K562 (cell line): Measurements from ENCODE around the gene ATP12A. TPM values are rescaled to one million over a fixed set of nuclear protein-coding genes. Genes with fewer than 3 reads are reported as not detected.

Experiments
- ATAC-seq: fragments of 200-7000 bp; cut with Tn5 transposase; 3 replicates; pipeline ENCODE4 v1.9.1; 2020; ENCODE audit warnings: moderate library complexity
- BruUV-seq: library from RNA; stranded (reverse); fragments of 400-500 nt; replicated peaks from 2 replicates; lab custom pipeline; 2021; lab: Mats Ljungman, UMichigan
- CTCF ChIA-PET: fragments of 300-600 bp; formaldehyde crosslinking; extraction: SDS; loops from one replicate; lab custom pipeline; 2021; ENCODE audit warnings: low intra/inter-chr PET ratio; lab: Yijun Ruan, JAX
- POLR2A ChIA-PET: fragments of 300-600, 350-650 bp; sonication (Branson Sonifier 250); formaldehyde crosslinking; extraction: SDS; loops from one replicate; lab custom pipeline; 2021; ENCODE audit warnings: antibody characterized with exemption, inconsistent platforms; lab: Yijun Ruan, JAX
- DNase-seq, 4 experiments: peaks; one replicate each; pipeline versions ENCODE4 v3.0.0 to v3.0.0-alpha.2; 2011 to 2018; ENCODE audit warnings: low spot score in 3 of 4, mixed read lengths in 3 of 4; ENCODE audit errors: extremely low read depth in 1 of 4
- FAIRE-seq: peaks from 2 replicates; lab custom pipeline; 2011; peaks lifted over from hg19 to GRCh38; lab: Jason Lieb, UNC
- H2AFZ ChIP-seq: 2 replicates; pipeline ENCODE4 v1.6.0; 2011; ENCODE audit warnings: low read depth, low read length, control low read depth, inconsistent platforms
- H3K27ac ChIP-seq: fragments of 200-600 bp; 3 replicates; pipeline ENCODE4 v1.8.0; 2011; ENCODE audit warnings: low read depth, mild to moderate bottlenecking, control low read depth, inconsistent platforms, low read length, moderate library complexity, mixed read lengths; ENCODE audit errors: extremely low read depth
- H3K27me3 ChIP-seq, 2 experiments: fragments of 300-600 bp in 1 of 2; 2 replicates in 1 of 2; 3 replicates in 1 of 2; pipeline versions ENCODE4 v1.6.0 to v1.8.0; 2011; ENCODE audit warnings: inconsistent platforms in 2 of 2, low read length in 2 of 2, mild to moderate bottlenecking in 1 of 2, mixed read lengths in 1 of 2, moderate library complexity in 1 of 2; ENCODE audit not compliant: control insufficient read depth in 2 of 2, insufficient read depth in 2 of 2
- H3K36me3 ChIP-seq: fragments of 300-600 bp; 3 replicates; pipeline ENCODE4 v1.8.0; 2011; ENCODE audit warnings: mild to moderate bottlenecking, low read length, inconsistent platforms; ENCODE audit not compliant: control insufficient read depth, insufficient read depth
- H3K4me1 ChIP-seq, 2 experiments: fragments of 200-600 bp in 1 of 2; replicated peaks in 1 of 2; 2 replicates in 1 of 2; 3 replicates in 1 of 2; pipeline versions ENCODE4 v1.5.1 to v1.8.0; 2011; ENCODE audit warnings: inconsistent platforms in 2 of 2, low read length in 2 of 2, mild to moderate bottlenecking in 1 of 2, mixed read lengths in 1 of 2, moderate library complexity in 1 of 2; ENCODE audit not compliant: control insufficient read depth in 2 of 2, insufficient read depth in 2 of 2
- H3K4me2 ChIP-seq: 2 replicates; pipeline ENCODE4 v1.6.1; 2011; ENCODE audit warnings: low read length, control low read depth, inconsistent platforms, mixed read lengths; ENCODE audit not compliant: insufficient read depth
- H3K4me3 ChIP-seq: fragments of 200-600 bp; sonication (generic), shearing (Covaris generic); 2 replicates; pipeline ENCODE4 v1.5.1; 2016; ENCODE audit warnings: control low read depth, inconsistent platforms
- H3K79me2 ChIP-seq: fragments of 200-600 bp; 3 replicates; pipeline ENCODE4 v1.8.0; 2011; ENCODE audit warnings: low read length, inconsistent platforms; ENCODE audit not compliant: control insufficient read depth, insufficient read depth
- H3K9ac ChIP-seq, 2 experiments: 2 replicates each; pipeline versions ENCODE4 v1.6.0 to v1.6.1; 2011; ENCODE audit warnings: low read depth in 2 of 2, low read length in 2 of 2, control low read depth in 1 of 2, inconsistent platforms in 1 of 2, mild to moderate bottlenecking in 1 of 2, mixed read lengths in 1 of 2; ENCODE audit not compliant: insufficient read depth in 1 of 2
- H3K9me1 ChIP-seq: one replicate; pipeline ENCODE4 v1.6.0; 2011; ENCODE audit warnings: inconsistent platforms, mild to moderate bottlenecking, low read length, moderate library complexity; ENCODE audit not compliant: control insufficient read depth, insufficient read depth
- H3K9me3 ChIP-seq: replicated peaks from 2 replicates; pipeline ENCODE4 v1.5.1; 2011; ENCODE audit warnings: low read depth, low read length, inconsistent platforms; ENCODE audit not compliant: control insufficient read depth, insufficient read depth
- H4K20me1 ChIP-seq: replicated peaks from 2 replicates; pipeline ENCODE4 v1.6.1; 2011; ENCODE audit warnings: low read length, inconsistent platforms, mixed read lengths; ENCODE audit not compliant: control insufficient read depth, insufficient read depth
- CHD2 ChIP-seq: IDR thresholded peaks from 2 replicates; pipeline ENCODE4 v1.6.1; 2011; ENCODE audit warnings: low read depth, low read length
- HMGN3 ChIP-seq: IDR thresholded peaks from 2 replicates; pipeline ENCODE4 v1.6.1; 2011; ENCODE audit warnings: borderline replicate concordance, low read depth, mild to moderate bottlenecking, mixed read lengths, low read length; ENCODE audit not compliant: insufficient read length; ENCODE audit errors: extremely low read depth
- HMGXB4 ChIP-seq: sonication (generic); formaldehyde crosslinking; IDR thresholded peaks from 2 replicates; pipeline ENCODE4 v1.8.1; 2023; ENCODE audit warnings: mild to moderate bottlenecking, missing genetic modification reagents
- KDM1A ChIP-seq, 2 experiments: fragments of 450-650 bp; IDR thresholded peaks; 2 replicates each; pipeline ENCODE4 v1.6.1; 2016; ENCODE audit warnings: mild to moderate bottlenecking in 2 of 2
- NR2C2 ChIP-seq, 2 experiments: fragments of 200-800 bp in 1 of 2; sonication (Bioruptor generic) in 1 of 2; sonication (generic) in 1 of 2; formaldehyde crosslinking in 1 of 2; IDR thresholded peaks; 2 replicates each; pipeline versions ENCODE4 v1.6.1 to v1.8.0; 2016 to 2022; ENCODE audit warnings: mild to moderate bottlenecking in 1 of 2, missing compliant biosample characterization in 1 of 2, missing genetic modification characterization in 1 of 2, missing genetic modification reagents in 1 of 2
- NRF1 ChIP-seq, 2 experiments: fragments of 450-650 bp; IDR thresholded peaks in 1 of 2; conservative IDR thresholded peaks in 1 of 2; 2 replicates each; pipeline ENCODE4 v1.6.1; 2014; ENCODE audit warnings: mild to moderate bottlenecking in 2 of 2
- SAFB2 ChIP-seq: fragments of 200-400 bp; formaldehyde crosslinking; IDR thresholded peaks from 2 replicates; pipeline ENCODE4 v1.6.1; 2018; ENCODE audit warnings: borderline replicate concordance, low read length, low read depth, moderate library complexity; ENCODE audit not compliant: severe bottlenecking
- ZNF146 ChIP-seq: IDR thresholded peaks from one replicate; pipeline ENCODE4 v1.6.1; 2018; ENCODE audit warnings: missing compliant biosample characterization; ENCODE audit not compliant: unreplicated experiment
- ZNF668 ChIP-seq: fragments of 250-450 bp; sonication (Bioruptor Pico); IDR thresholded peaks from 2 replicates; pipeline ENCODE4 v1.8.0; 2022; ENCODE audit warnings: mild to moderate bottlenecking, inconsistent platforms
- ZNF830 ChIP-seq: fragments of 250-450 bp; sonication (Bioruptor Pico); IDR thresholded peaks from 2 replicates; pipeline ENCODE4 v1.5.0; 2021; ENCODE audit warnings: mild to moderate bottlenecking
- WGBS: fragments of 100-300 bp; shearing (Covaris generic); methylation state at CpG from one replicate; pipeline ENCODE4 v1.1.6; 2016; ENCODE audit warnings: low coverage, mixed read lengths; ENCODE audit not compliant: insufficient coverage; ENCODE audit errors: missing lambda C conversion rate; 5-methylcytosine and 5-hydroxymethylcytosine counted together
- in situ Hi-C: fragments of 300-500 bp; cut with MboI; formaldehyde crosslinking; loops from 4 replicates; pipeline ENCODE4 v1.15.0; 2018; ENCODE audit warnings: inconsistent platforms, mixed read lengths
- intact Hi-C: fragments of 100-400 bp; cut with micrococcal nuclease; formaldehyde crosslinking; loops from 2 replicates; pipeline ENCODE4 v1.14.2; 2022
- polyA plus RNA-seq, 8 experiments: library from polyadenylated mRNA; depleted of rRNA in 4 of 8; stranded (reverse) in 5 of 8; unstranded in 3 of 8; fragments of >200 nt; fragmentation: Nextera tagmentation in 2 of 8; fragmentation: Illumina TruSeq in 1 of 8; extraction: Ambion mirVana in 2 of 8; extraction: Trizol in 1 of 8; gene quantifications; 2 replicates each; pipeline versions ENCODE4 v1.2.1 to v1.2.3, GENCODE V29; 2011 to 2014; ENCODE audit warnings: inconsistent platforms in 1 of 8, missing spikeins in 1 of 8
- total RNA-seq, 7 experiments: library from RNA; depleted of rRNA in 6 of 7; stranded (reverse); fragments of >200 nt in 6 of 7; fragmentation: Illumina TruSeq in 2 of 7; extraction: Trizol in 2 of 7; gene quantifications; 2 replicates each; pipeline versions ENCODE4 v1.2.1 to v1.2.3, GENCODE V29; 2011 to 2021; ENCODE audit warnings: low replicate concordance in 1 of 7

Gene ATP12A
- total and polyA plus RNA-seq, 9 of the 15 experiments (the other 6 are each of a cell fraction or from before 2014, with no cell fraction given): not detected

- no TSS peak for BruUV-seq
These were observed 30.0 kb upstream of the ATP12A start for GRCh38 chr13:24650161-24650560.

More at GRCh38 chr13:24650161-24650560, 30.0 kb upstream of the ATP12A start:
- Histone ChIP-seq H3K9ac (no peak overlapping the region), H3K9me3 (no peaks in the 10 kb centered on the region), H3K4me2 (no peak overlapping the region), H3K79me2 (no peaks in the 10 kb centered on the region), H2AFZ (no peak overlapping the region), H3K27me3 (peaks cover 2 to 14% of the 10 kb centered on the region in 2 experiments; a peak in 2 of 5 replicates), H3K9me1 (no peaks in the 10 kb centered on the region), H3K4me3 (no peak overlapping the region), H3K4me1 (no peaks in the 10 kb centered on the region), H3K36me3 (no peaks in the 10 kb centered on the region), H4K20me1 (no peaks in the 10 kb centered on the region), H3K27ac (no peak overlapping the region)
- ATAC-seq (no peak), FAIRE-seq (no peak), DNase-seq (no peak)
- intact Hi-C loops (no loop called here), in situ Hi-C loops (no loop called here)
- TF ChIP-seq ZNF830 (CRISPR knock-in tag) (no peak), ZNF668 (CRISPR knock-in tag) (no peak), NRF1 (conservative IDR thresholded peaks at IDR 0.05 in 1 of 2, IDR thresholded peaks at IDR 0.05 in 1 of 2) (no peak), ZNF146 (CRISPR knock-in tag) (no peak), CHD2 (no peak), HMGN3 (no peak), HMGXB4 (CRISPR knock-in tag) (no peak), SAFB2 (no peak), KDM1A (IDR thresholded peaks at IDR 0.05) (no peak), NR2C2 (CRISPR knock-in tag; IDR thresholded peaks at IDR 0.05) (no peak), NR2C2 (tag; IDR thresholded peaks at IDR 0.05) (no peak)
- ChIA-PET POLR2A (no interaction called here), CTCF (no interaction called here)
- WGBS: 0% methylated on average over 3 of the region's 3 CpGs
